Bronchial epithelial cell (primary cell): ENCODE data around the gene PRDX5. TPM values are rescaled to one million over a fixed set of nuclear protein-coding genes. Genes with fewer than 3 reads are reported as not detected.
"Not testable (repeated sequence)": the region's sequence is repeated elsewhere in the genome, so short reads cannot be mapped to it uniquely, and the experiment has no call there.

Source experiments
- DNase-seq: peaks from one replicate; pipeline ENCODE4 v3.0.0-alpha.2; 2010; ENCODE audit warnings: low read depth
- FAIRE-seq: peaks from 2 replicates; lab custom pipeline; 2011; peaks lifted over from hg19 to GRCh38; lab: Jason Lieb, UNC
- H3K27me3 ChIP-seq: 2 replicates; pipeline ENCODE4 v1.5.1; 2011; ENCODE audit warnings: low read length; ENCODE audit not compliant: control insufficient read depth, insufficient read depth
- H3K36me3 ChIP-seq: 2 replicates; pipeline ENCODE4 v1.5.1; 2011; ENCODE audit warnings: low read length; ENCODE audit not compliant: control insufficient read depth, insufficient read depth
- H3K4me3 ChIP-seq: 2 replicates; pipeline ENCODE4 v1.5.1; 2011; ENCODE audit warnings: mild to moderate bottlenecking, low read depth, low read length, control low read depth
- CTCF ChIP-seq: IDR thresholded peaks from 2 replicates; pipeline ENCODE4 v1.5.1; 2011; ENCODE audit warnings: mild to moderate bottlenecking, moderate library complexity, low read length, control low read depth, inconsistent platforms; ENCODE audit not compliant: insufficient read depth, severe bottlenecking
- total RNA-seq: library from RNA; depleted of rRNA; stranded (reverse); fragments of >200 nt; gene quantifications from 2 replicates; pipeline ENCODE4 v1.2.1, GENCODE V29; 2014

The PRDX5 gene
- total RNA-seq, 1 donor from 2014 or later = 649 TPM

- no peak for DNase-seq
- no peak for TF ChIP-seq CTCF
- peaks cover 10% of the 10 kb centered on the region for H3K36me3 ChIP-seq
- H3K4me3 ChIP-seq = no peak overlapping the region
- FAIRE-seq = no peak
- no peaks in the 10 kb centered on the region for H3K27me3 ChIP-seq
These were observed 4.3 kb upstream of the PRDX5 start for GRCh38 chr11:64313491-64314145.

- TF ChIP-seq CTCF = peak; percentile 20
- no peak for FAIRE-seq
- Histone ChIP-seq H3K36me3 (peaks cover 10% of the 10 kb centered on the region), H3K27me3 (no peaks in the 10 kb centered on the region), H3K4me3 (no peak overlapping the region)
- DNase-seq = no peak
These were observed 3.6 kb upstream of the PRDX5 start for GRCh38 chr11:64314146-64314804.

- FAIRE-seq = no peak
- TF ChIP-seq CTCF = no peak
- Histone ChIP-seq H3K4me3 (no peak overlapping the region), H3K27me3 (no peaks in the 10 kb centered on the region), H3K36me3 (peaks cover 14% of the 10 kb centered on the region)
- DNase-seq = no peak
These were observed 2.9 kb upstream of the PRDX5 start for GRCh38 chr11:64314805-64315561.

GRCh38 chr11:64315667-64316526, 2.0 kb upstream of the PRDX5 start:
- H3K4me3 ChIP-seq, FAIRE-seq, DNase-seq, H3K27me3 ChIP-seq: not testable (repeated sequence)
- peaks cover 16% of the 10 kb centered on the region for H3K36me3 ChIP-seq

GRCh38 chr11:64316672-64317324, 1.1 kb upstream of the PRDX5 start:
- Histone ChIP-seq H3K27me3 (no peaks in the 10 kb centered on the region), H3K4me3 (peak overlapping the region; percentile 76), H3K36me3 (peaks cover 19% of the 10 kb centered on the region)
- TF ChIP-seq CTCF = peak; percentile 60
- no peak for FAIRE-seq
- DNase-seq = peak; percentile 58
